Measurements from ENCODE around the gene NFKBIL1. TPM values are rescaled to one million over a fixed set of nuclear protein-coding genes. Genes with fewer than 3 reads are reported as not detected.

Gene NFKBIL1
- total and polyA plus RNA-seq, 2 experiments from 2014 or later = 9.6 to 12.3 TPM

- TF ChIP-seq CREB1 (CRISPR knock-in tag; IDR thresholded peaks at IDR 0.05; ENCODE audit: low read depth) (no peak), CTCF (conservative IDR thresholded peaks at IDR 0.05; ENCODE audit: low read depth in 2 of 2) (peak; percentile 49 to 62)
- ATAC-seq = peak; percentile 60
Measured at GRCh38 chr6:31597006-31597405, 49.6 kb downstream of the NFKBIL1 start.

GRCh38 chr6:31607317-31607716, 59.9 kb downstream of the NFKBIL1 start:
- Histone ChIP-seq H3K4me3 (no peak overlapping the region), H3K27me3 (ENCODE audit: insufficient read depth) (no peaks in the 10 kb centered on the region), H3K4me1 (ENCODE audit: insufficient read depth) (peaks cover 3% of the 10 kb centered on the region; the same call in 1 of the 2 replicates), H3K4me2 (no peak overlapping the region), H3F3A (replicated peaks; ENCODE audit: low read depth) (no peaks in the 10 kb centered on the region), H4K20me1 (replicated peaks; ENCODE audit: insufficient read depth) (no peaks in the 10 kb centered on the region), H2AFZ (no peak overlapping the region; the same call in 1 of the 2 replicates), H3K36me3 (ENCODE audit: insufficient read depth) (no peaks in the 10 kb centered on the region), H3K9me2 (ENCODE audit: insufficient read depth) (no peaks in the 10 kb centered on the region), H3K79me2 (replicated peaks; ENCODE audit: insufficient read depth) (no peaks in the 10 kb centered on the region), H3K27ac (ENCODE audit: low read depth) (no peak overlapping the region)
- Mint-ChIP-seq H3K9me3 (no peaks in the 10 kb centered on the region), H3K4me3 (no peak overlapping the region), H3K27me3 (ENCODE audit: insufficient read depth, low read depth, poor library complexity) (peaks cover 10% of the 10 kb centered on the region), H3K4me1 (peaks cover 5% of the 10 kb centered on the region; the same call in 2 of the 3 replicates), H3K27ac (no peak overlapping the region), H3K36me3 (ENCODE audit: low read depth) (no peaks in the 10 kb centered on the region)
- ATAC-seq (no peak), DNase-seq (ENCODE audit: low spot score) (no peak)
- no peak for TF ChIP-seq ZNF462 (CRISPR knock-in tag; IDR thresholded peaks at IDR 0.05)
- TF ChIP-seq NANOG (IDR thresholded peaks at IDR 0.05; ENCODE audit: borderline replicate concordance) = no peak
- TF ChIP-seq CREB1 (CRISPR knock-in tag; IDR thresholded peaks at IDR 0.05; ENCODE audit: low read depth) = no peak
- no peak for TF ChIP-seq ETS1 (IDR thresholded peaks at IDR 0.05)
- TF ChIP-seq JUNB (IDR thresholded peaks at IDR 0.05; ENCODE audit: unreplicated experiment) = no peak
- TF ChIP-seq STAT1 (IDR thresholded peaks at IDR 0.05; ENCODE audit: unreplicated experiment) = no peak
- no peak for TF ChIP-seq REST (IDR thresholded peaks at IDR 0.05; ENCODE audit: unreplicated experiment)
- TF ChIP-seq EZH2 (IDR thresholded peaks at IDR 0.05; ENCODE audit: low read depth, unreplicated experiment) = no peak

More at GRCh38 chr6:31597006-31597405, 49.6 kb downstream of the NFKBIL1 start:
- H3K4me1 ChIP-seq (ENCODE audit: insufficient read depth) = peaks cover 6% of the 10 kb centered on the region
- H3K27me3 ChIP-seq (ENCODE audit: insufficient read depth) = no peaks in the 10 kb centered on the region
- H3K36me3 ChIP-seq (ENCODE audit: insufficient read depth) = no peaks in the 10 kb centered on the region
- Mint-ChIP-seq H3K36me3 (ENCODE audit: low read depth) (no peaks in the 10 kb centered on the region), H3K27ac (no peak overlapping the region), H3K4me1 (peaks cover 10% of the 10 kb centered on the region), H3K4me3 (no peak overlapping the region), H3K9me3 (no peaks in the 10 kb centered on the region), H3K27me3 (ENCODE audit: insufficient read depth, low read depth, poor library complexity) (peaks cover 11% of the 10 kb centered on the region)
- no peak overlapping the region for H3K4me3 ChIP-seq
- no peak overlapping the region for H2AFZ ChIP-seq
- H3K4me2 ChIP-seq = no peak overlapping the region
- no peaks in the 10 kb centered on the region for H3K9me2 ChIP-seq (ENCODE audit: insufficient read depth)
- DNase-seq (ENCODE audit: low spot score) = peak; percentile 56
- H4K20me1 ChIP-seq (replicated peaks; ENCODE audit: insufficient read depth) = no peaks in the 10 kb centered on the region
- H3K79me2 ChIP-seq (replicated peaks; ENCODE audit: insufficient read depth) = no peaks in the 10 kb centered on the region
- no peak overlapping the region for H3K27ac ChIP-seq (ENCODE audit: low read depth)
- no peaks in the 10 kb centered on the region for H3F3A ChIP-seq (replicated peaks; ENCODE audit: low read depth)
